Amygdala (tissue), 56 donors: ENCODE data around the gene FOXO3.

Experiments
- DNase-seq, 56 donors: peaks; one replicate each; lab custom pipeline; 2025; lab: John Stamatoyannopoulos, UW

Gene FOXO3

DNA sequence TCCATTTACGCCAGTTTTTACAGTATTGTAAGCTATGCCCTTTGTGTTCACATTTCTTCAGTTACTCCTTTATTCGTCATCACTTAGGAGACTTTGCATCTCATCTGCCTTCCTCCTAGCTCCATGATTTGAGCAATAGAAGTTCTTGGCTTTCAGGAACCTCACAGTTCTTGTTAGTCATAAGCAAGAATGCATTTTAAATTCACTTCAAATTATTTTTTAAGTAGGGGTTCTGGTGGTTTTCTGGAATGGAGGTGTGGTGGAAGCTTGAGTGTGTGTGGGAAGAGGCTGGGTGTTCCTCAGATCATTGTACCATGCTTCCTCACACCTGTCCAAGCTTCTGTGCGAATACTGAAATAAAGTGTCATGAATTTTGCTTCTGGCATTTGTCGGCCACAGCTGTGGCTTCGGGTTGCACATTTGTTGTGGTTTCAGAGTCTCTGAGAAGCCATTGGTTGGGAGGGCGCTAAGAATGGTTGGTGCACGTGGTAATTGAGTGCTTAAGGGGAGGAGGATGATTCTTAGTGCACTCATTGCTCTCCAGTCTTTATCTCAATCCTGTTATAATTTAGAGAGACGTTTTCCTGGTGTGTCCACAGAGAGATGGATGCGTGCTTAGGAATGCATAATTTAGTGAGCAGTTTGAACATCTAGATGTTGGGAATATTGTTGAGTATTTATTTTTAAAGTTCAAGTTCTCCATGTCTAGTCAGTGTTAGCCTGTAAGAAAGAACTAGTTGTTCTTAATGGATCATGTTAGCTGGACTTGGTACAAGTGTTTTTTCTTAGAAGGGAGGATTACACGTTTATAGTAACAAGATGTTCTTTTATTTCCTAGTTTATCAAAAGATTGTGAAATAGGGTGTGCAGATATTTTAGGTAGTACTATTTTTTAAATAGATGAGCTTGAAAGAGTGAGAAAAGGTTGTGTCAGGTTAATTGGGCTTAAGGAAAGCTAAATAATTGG is 31.9 kb downstream of the FOXO3 start:
- peak in 1 of 56 donors; percentile 9 for DNase-seq

GRCh38 chr6:108594151-108594550 is 33.4 kb downstream of the FOXO3 start:
- DNase-seq, result no peak

GRCh38 chr6:108594640-108595039 is 33.9 kb downstream of the FOXO3 start:
- DNase-seq, result no peak

DNA sequence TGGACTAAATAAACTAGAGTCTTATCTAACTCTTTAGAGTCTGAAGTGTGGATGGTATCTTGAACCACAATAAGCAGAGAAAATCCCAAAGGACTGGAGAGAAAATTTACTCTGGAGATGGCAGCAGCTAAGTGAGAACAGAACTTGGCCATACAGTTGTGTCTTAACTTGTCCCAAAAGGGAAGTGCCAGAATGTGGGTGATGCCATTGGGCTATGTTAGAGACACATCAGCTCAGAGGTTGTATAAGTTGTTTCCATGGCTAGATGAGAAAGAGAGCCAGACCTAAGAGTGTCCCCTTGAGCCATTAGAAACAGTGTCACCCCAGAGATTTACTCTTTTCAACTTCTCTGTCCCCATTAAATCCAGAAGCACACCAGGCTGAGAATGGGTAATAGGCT is 36.2 kb downstream of the FOXO3 start:
- no peak for DNase-seq

DNA sequence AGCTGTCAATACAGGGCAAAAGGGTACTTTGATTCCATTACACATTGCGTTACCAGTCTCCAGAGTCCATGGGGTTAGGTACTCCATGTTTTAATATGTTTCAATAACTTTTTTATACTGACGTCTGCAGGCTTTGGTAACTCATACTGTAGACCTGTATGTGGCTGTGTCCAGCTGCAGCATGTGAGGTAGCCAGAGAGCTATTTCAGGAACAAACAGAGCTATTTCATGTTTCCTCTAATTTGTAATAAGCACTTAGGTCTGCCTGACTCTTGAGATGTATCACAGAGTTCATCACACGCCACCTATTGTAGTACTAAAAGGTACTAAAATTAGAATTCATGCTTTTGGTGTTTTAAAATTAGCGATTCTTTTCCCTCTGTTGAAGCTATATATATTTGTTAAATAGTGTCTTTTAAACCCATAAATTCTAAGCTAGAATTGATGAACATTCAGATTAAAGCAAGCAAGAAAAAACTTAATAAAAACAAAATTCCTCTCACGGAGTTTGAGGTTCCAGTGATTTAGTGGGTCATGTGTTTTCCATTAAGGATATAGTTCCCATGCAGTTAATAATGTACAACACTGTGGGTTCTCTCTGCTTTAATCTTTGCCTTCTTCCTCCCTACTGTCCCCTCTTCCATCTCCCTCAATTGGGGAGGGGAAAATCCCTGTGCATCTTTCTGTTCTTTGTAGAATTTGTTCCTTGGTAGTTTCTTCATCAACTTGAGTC is 37.0 kb downstream of the FOXO3 start:
- DNase-seq, result no peak

- DNase-seq, result no peak
Observed at GRCh38 chr6:108598305-108598863, 37.7 kb downstream of the FOXO3 start.

DNA sequence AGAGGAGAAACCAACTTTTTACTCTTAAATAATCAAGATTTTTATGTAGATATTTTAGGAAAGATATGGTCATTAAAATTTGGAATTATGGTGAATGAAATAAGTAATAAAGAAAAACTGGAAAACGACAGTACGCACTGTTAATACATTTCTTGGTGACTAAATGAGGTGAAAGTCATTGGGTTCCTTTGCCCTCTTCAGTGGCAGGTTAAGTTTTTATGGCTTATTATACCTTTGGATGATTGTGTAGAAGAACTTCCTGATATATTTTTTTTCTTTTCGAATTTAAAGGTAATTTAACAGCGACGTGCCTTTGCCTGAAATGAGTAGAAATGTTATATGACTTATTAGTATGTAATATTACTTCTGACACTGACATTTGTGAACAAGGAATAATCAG is 43.4 kb downstream of the FOXO3 start:
- no peak for DNase-seq

GRCh38 chr6:108606250-108606690 is 45.6 kb downstream of the FOXO3 start:
- peak in 1 of 56 donors; percentile 16 for DNase-seq

GRCh38 chr6:108608453-108609275 is 47.9 kb downstream of the FOXO3 start:
- no peak for DNase-seq

DNA sequence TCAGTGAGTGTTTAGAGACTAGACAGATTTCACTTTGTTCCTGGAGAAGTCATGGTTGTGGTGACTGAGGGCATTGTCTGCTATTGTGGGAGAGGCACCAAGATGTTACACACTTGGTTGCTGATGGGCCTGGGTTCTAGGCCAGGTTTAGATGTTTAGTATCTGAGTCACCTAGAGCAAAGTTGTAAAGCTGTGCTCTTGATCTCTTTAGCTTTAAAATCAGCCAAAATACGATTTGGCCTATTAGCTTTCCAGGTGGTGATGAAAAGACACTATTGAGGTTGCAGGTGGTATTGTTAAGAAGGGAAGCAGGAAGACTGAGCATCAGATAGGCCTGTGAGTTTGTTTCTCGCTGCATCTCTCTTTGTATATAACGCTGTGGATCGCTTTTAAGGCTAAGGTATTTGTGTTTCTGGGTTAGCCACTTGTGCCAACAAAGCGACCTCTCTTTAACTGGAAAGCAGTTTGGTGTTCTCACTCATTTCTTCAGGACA is 48.6 kb downstream of the FOXO3 start:
- DNase-seq, result no peak

DNA sequence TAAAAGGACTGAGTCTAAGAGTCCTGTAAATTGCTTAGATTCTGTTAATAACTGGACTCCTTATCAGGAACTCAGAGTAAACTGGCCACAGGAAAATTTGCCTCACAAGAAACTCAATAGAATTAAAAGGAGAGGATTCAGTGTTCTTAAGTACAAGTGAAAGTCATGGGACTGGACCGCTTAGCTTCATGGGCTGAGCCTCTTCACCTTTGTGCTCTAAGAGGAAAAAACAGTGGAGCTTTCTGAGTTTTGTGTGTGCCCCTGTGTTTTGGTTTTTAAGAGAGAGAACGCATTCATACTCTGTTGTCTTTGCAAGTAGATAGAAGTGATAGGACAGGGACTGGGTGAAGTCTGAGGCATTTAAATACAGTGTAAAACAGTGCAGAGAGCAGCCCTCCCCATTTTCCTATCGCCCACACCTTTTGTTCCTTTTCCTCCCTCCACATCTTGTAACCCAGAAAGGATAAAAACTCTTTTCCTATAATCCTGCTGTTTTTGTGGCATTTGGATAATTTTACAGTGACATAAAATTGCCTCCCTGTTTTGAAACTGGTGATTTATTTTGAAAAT is 49.6 kb downstream of the FOXO3 start:
- DNase-seq, result no peak

DNA sequence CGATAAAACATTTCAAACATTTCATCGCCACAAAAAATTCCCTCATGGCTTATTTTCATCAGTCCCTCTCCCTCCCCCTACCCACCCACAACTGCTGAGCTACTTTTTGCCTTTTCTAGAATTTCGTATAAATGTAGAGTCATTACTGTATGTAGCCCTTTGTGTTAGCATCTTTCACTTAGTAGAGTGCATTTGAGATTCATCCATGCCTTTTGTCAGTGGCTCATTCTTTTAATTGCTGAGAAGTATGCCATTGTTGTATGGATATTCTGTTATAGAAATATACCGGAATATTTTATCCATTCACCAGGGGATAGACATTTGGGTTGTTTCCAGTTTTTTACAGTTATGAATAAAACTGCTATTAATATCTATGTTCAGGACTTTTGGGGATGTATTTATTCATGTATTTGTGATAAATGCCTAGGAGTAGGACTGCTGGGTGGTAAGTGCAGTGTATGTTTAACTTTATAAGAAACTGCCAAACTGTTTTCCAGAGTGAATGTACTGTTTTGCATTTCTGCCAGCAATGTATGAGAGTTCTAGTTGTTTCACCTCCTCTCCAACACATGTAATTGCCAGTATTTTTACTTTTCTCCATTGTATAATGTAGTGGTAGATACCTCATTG is 50.4 kb downstream of the FOXO3 start:
- DNase-seq, result no peak

DNA sequence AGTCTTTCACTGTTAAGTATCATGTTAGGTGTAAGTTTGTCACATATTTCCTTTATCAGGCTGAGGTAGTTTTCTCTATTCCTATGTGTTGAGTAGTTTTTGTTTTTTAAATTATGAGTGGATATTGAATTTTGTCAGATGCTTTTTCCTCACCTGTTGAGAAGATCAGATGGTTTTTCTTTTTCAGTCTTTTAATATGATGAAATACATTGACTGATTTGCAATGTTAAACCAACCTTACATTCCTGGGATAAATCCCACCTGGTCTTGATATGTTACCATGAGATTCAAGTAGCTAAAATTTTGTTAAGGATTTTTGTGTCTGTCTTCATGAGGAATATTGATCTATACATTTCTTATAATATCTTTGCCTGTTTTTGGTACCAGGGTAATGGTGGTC is 52.1 kb downstream of the FOXO3 start:
- no peak for DNase-seq

- DNase-seq, result no peak
Observed at GRCh38 chr6:108616544-108616943, 55.8 kb downstream of the FOXO3 start.

DNA sequence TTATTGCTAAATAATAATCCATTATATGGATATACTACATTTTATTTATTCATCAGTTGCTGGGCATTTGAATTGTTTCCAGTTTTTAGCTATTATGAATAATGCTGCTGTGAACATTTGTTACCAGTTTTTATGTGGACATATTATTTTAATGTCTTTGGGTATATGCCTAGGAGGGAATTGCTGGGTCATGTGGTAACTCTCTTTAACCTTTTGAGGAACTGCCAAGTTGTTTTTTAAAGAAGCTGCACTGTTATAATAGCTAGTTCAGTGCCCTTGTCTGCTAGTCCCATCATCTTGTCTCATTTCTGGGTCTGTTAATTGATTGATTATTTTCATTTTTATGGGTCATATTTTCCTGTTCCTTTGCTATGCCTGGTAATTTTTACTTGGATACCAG is 56.3 kb downstream of the FOXO3 start:
- DNase-seq, result no peak

DNA sequence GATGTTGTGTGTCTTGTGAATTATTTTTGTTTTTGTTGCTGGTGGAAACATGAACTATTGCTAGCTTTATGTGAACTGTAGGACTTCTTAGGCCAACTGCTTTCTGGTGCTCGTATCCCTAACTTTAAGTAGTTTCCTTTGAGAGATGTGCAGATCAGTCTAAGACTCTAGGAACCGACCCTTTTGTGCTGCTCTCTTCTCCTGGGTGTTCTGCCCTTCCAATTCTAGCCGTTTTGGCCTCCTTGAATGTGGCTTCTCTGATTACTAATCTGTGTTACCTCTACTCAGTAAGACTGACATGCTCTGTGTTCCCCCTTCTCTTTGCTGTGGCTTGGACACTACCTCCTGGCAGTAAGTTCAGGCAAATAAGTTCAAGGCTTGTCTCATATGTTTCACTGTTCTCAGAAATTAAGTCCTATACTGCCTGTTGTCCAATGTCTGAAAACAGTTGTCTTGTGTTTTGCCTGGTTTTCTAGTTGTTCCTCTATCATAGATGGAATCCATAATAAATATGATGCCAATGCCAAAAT is 58.0 kb downstream of the FOXO3 start:
- no peak for DNase-seq

GRCh38 chr6:108619431-108620197 is 58.9 kb downstream of the FOXO3 start:
- DNase-seq, result no peak

DNA sequence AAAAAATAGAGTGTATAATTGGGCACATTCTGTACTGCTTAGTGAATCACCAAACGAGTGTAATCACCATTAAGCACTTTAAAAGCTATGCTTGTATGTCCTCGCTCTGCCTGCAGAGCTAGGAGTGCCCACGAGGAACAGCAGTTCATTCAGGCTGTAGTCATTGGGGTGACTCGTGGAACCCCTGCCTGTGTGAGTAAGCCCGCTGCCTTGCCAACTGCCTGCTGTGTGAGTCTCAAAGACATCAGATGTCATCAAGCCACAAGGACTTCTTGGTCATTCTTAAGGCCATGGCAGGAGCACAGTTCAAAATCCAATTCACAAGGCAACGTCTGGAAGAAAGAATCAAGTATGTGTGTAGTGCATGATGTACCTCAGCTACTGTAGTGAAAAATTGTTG is 60.4 kb downstream of the FOXO3 start:
- peak in 15 of 56 donors; percentile 2 to 36 (median 17) for DNase-seq
